K562 (cell line): ENCODE results near the gene PTPN18. TPM values are rescaled to one million over a fixed set of nuclear protein-coding genes. Genes with fewer than 3 reads are reported as not detected.

Experiments used
- CBFB ChIP-seq: sonication (generic); formaldehyde crosslinking; IDR thresholded peaks from 2 replicates; pipeline ENCODE4 v1.4.0; 2020; ENCODE audit warnings: mild to moderate bottlenecking, missing genetic modification reagents
- HMBOX1 ChIP-seq: sonication (generic); IDR thresholded peaks from 2 replicates; pipeline ENCODE4 v1.6.1; 2016
- HOMEZ ChIP-seq: fragments of 250-450 bp; sonication (Bioruptor Pico); IDR thresholded peaks from 2 replicates; pipeline ENCODE4 v1.4.0; 2020; ENCODE audit warnings: mild to moderate bottlenecking, moderate library complexity
- NR2C2 ChIP-seq, 2 experiments: fragments of 200-800 bp in 1 of 2; sonication (Bioruptor generic) in 1 of 2; sonication (generic) in 1 of 2; formaldehyde crosslinking in 1 of 2; IDR thresholded peaks; 2 replicates each; pipeline versions ENCODE4 v1.6.1 to v1.8.0; 2016 to 2022; ENCODE audit warnings: mild to moderate bottlenecking in 1 of 2, missing compliant biosample characterization in 1 of 2, missing genetic modification characterization in 1 of 2, missing genetic modification reagents in 1 of 2
- PHB ChIP-seq: fragments of 250-450 bp; sonication (Bioruptor Pico); IDR thresholded peaks from 2 replicates; pipeline ENCODE4 v1.5.0; 2021
- SRSF9 ChIP-seq: fragments of 200-400 bp; formaldehyde crosslinking; IDR thresholded peaks from 2 replicates; pipeline ENCODE4 v1.6.1; 2017; ENCODE audit warnings: low read depth, low read length, borderline replicate concordance
- TAL1 ChIP-seq: fragments of 450-650 bp; IDR thresholded peaks from 2 replicates; pipeline ENCODE4 v1.6.1; 2016; ENCODE audit warnings: mild to moderate bottlenecking
- TFAM ChIP-seq: fragments of 250-450 bp; sonication (Bioruptor Pico); conservative IDR thresholded peaks from 2 replicates; pipeline ENCODE4 v1.5.0; 2021; ENCODE audit warnings: mild to moderate bottlenecking, moderate library complexity
- ZNF263 ChIP-seq: sonication (generic); formaldehyde crosslinking; IDR thresholded peaks from 2 replicates; pipeline ENCODE4 v1.8.0; 2022; ENCODE audit warnings: mild to moderate bottlenecking, missing genetic modification reagents, borderline replicate concordance
- ZNF318 ChIP-seq, 2 experiments: fragments of 450-650 bp; IDR thresholded peaks; 2 replicates each; pipeline ENCODE4 v1.6.1; 2016; ENCODE audit warnings: mild to moderate bottlenecking in 2 of 2, borderline replicate concordance in 1 of 2, low read depth in 1 of 2, moderate library complexity in 1 of 2
- polyA plus RNA-seq, 8 experiments: library from polyadenylated mRNA; depleted of rRNA in 4 of 8; stranded (reverse) in 5 of 8; unstranded in 3 of 8; fragments of >200 nt; fragmentation: Nextera tagmentation in 2 of 8; fragmentation: Illumina TruSeq in 1 of 8; extraction: Ambion mirVana in 2 of 8; extraction: Trizol in 1 of 8; gene quantifications; 2 replicates each; pipeline versions ENCODE4 v1.2.1 to v1.2.3, GENCODE V29; 2011 to 2014; ENCODE audit warnings: inconsistent platforms in 1 of 8, missing spikeins in 1 of 8
- total RNA-seq, 7 experiments: library from RNA; depleted of rRNA in 6 of 7; stranded (reverse); fragments of >200 nt in 6 of 7; fragmentation: Illumina TruSeq in 2 of 7; extraction: Trizol in 2 of 7; gene quantifications; 2 replicates each; pipeline versions ENCODE4 v1.2.1 to v1.2.3, GENCODE V29; 2011 to 2021; ENCODE audit warnings: low replicate concordance in 1 of 7
- TF ChIP-seq, protein P1 (sequence below), 2 experiments: fragments of 200-800 bp in 1 of 2; sonication (Bioruptor generic) in 1 of 2; sonication (generic) in 1 of 2; formaldehyde crosslinking in 1 of 2; IDR thresholded peaks in 1 of 2; conservative IDR thresholded peaks in 1 of 2; 2 replicates each; pipeline versions ENCODE4 v1.5.0 to v1.6.1; 2016 to 2020; ENCODE audit warnings: missing compliant biosample characterization in 1 of 2, missing genetic modification characterization in 1 of 2, missing genetic modification reagents in 1 of 2
- TF ChIP-seq, protein P2 (sequence below), 2 experiments: fragments of 450-650 bp in 1 of 2; sonication (generic) in 1 of 2; formaldehyde crosslinking; conservative IDR thresholded peaks; 2 replicates each; pipeline versions ENCODE4 v1.4.0 to v1.8.1; 2020 to 2022; ENCODE audit warnings: mild to moderate bottlenecking in 1 of 2, missing genetic modification reagents in 1 of 2

PTPN18 gene
- total and polyA plus RNA-seq, 9 of the 15 experiments (the other 6 are each of a cell fraction or from before 2014, with no cell fraction given), result 11.6 to 90.7 (median 49.6) TPM

GRCh38 chr2:130332271-130333073 lies 23.4 kb upstream of the PTPN18 start (continued):
- no peak for TF ChIP-seq ZNF318 (IDR thresholded peaks at IDR 0.05; ENCODE audit: borderline replicate concordance in 1 of 2, low read depth in 1 of 2)
- no peak for TF ChIP-seq HOMEZ (CRISPR knock-in tag)
- TF ChIP-seq, protein P1, sequence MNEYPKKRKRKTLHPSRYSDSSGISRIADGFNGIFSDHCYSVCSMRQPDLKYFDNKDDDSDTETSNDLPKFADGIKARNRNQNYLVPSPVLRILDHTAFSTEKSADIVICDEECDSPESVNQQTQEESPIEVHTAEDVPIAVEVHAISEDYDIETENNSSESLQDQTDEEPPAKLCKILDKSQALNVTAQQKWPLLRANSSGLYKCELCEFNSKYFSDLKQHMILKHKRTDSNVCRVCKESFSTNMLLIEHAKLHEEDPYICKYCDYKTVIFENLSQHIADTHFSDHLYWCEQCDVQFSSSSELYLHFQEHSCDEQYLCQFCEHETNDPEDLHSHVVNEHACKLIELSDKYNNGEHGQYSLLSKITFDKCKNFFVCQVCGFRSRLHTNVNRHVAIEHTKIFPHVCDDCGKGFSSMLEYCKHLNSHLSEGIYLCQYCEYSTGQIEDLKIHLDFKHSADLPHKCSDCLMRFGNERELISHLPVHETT (CRISPR knock-in tag; conservative IDR thresholded peaks at IDR 0.05 in 1 of 2, IDR thresholded peaks at IDR 0.05 in 1 of 2), result no peak
- TF ChIP-seq, protein P2, sequence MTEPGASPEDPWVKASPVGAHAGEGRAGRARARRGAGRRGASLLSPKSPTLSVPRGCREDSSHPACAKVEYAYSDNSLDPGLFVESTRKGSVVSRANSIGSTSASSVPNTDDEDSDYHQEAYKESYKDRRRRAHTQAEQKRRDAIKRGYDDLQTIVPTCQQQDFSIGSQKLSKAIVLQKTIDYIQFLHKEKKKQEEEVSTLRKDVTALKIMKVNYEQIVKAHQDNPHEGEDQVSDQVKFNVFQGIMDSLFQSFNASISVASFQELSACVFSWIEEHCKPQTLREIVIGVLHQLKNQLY (CRISPR knock-in tag; conservative IDR thresholded peaks at IDR 0.05), result no peak
- no peak for TF ChIP-seq ZNF263
- no peak for TF ChIP-seq TFAM (CRISPR knock-in tag)
- TF ChIP-seq NR2C2 (CRISPR knock-in tag; IDR thresholded peaks at IDR 0.05), result no peak
- no peak for TF ChIP-seq NR2C2 (tag; IDR thresholded peaks at IDR 0.05)
- no peak for TF ChIP-seq CBFB (CRISPR knock-in tag)
- no peak for TF ChIP-seq SRSF9
- TF ChIP-seq HMBOX1, result no peak
- no peak for TF ChIP-seq TAL1
- no peak for TF ChIP-seq PHB (CRISPR knock-in tag)
